Smooth muscle cell (in vitro differentiated cells): ENCODE measurements around the gene SLC26A11. TPM values are rescaled to one million over a fixed set of nuclear protein-coding genes. Genes with fewer than 3 reads are reported as not detected.

Experiments
- DNase-seq: peaks from one replicate; lab custom pipeline; 2025; ENCODE audit not compliant: unreplicated experiment; lab: John Stamatoyannopoulos, UW
- H2AFZ ChIP-seq: fragments of 200-600 bp; sonication (generic); 2 replicates; pipeline ENCODE4 v1.6.0; 2016; ENCODE audit warnings: antibody characterized with exemption, low read depth, mild to moderate bottlenecking
- H3F3A ChIP-seq: fragments of 200-600 bp; sonication (generic); 2 replicates; pipeline ENCODE4 v1.6.0; 2017; ENCODE audit warnings: antibody characterized with exemption, low read depth
- H3K27ac ChIP-seq: fragments of 200-600 bp; sonication (generic); 2 replicates; pipeline ENCODE4 v1.5.1; 2016; ENCODE audit warnings: low read depth, mild to moderate bottlenecking
- H3K27me3 ChIP-seq: fragments of 200-600 bp; sonication (generic); 2 replicates; pipeline ENCODE4 v1.6.1; 2016; ENCODE audit warnings: low read depth, mild to moderate bottlenecking
- H3K36me3 ChIP-seq: fragments of 200-600 bp; sonication (generic); 2 replicates; pipeline ENCODE4 v1.5.1; 2016; ENCODE audit warnings: low read depth
- H3K4me1 ChIP-seq: fragments of 200-600 bp; sonication (generic); 2 replicates; pipeline ENCODE4 v1.5.1; 2016; ENCODE audit warnings: low read depth
- H3K4me2 ChIP-seq: fragments of 200-600 bp; sonication (generic); 2 replicates; pipeline ENCODE4 v1.6.0; 2016; ENCODE audit warnings: mild to moderate bottlenecking
- H3K4me3 ChIP-seq: fragments of 200-600 bp; sonication (generic); 2 replicates; pipeline ENCODE4 v1.5.1; 2016; ENCODE audit warnings: mild to moderate bottlenecking
- H3K79me2 ChIP-seq: fragments of 200-600 bp; sonication (generic); 2 replicates; pipeline ENCODE4 v1.6.0; 2016; ENCODE audit warnings: low read depth, mild to moderate bottlenecking
- H3K9ac ChIP-seq: fragments of 200-600 bp; sonication (generic); 2 replicates; pipeline ENCODE4 v1.6.0; 2016; ENCODE audit warnings: low read depth
- H3K9me3 ChIP-seq: fragments of 200-600 bp; sonication (generic); replicated peaks from 2 replicates; pipeline ENCODE4 v1.5.1; 2016; ENCODE audit warnings: low read depth
- H4K20me1 ChIP-seq: fragments of 200-600 bp; sonication (generic); 2 replicates; pipeline ENCODE4 v1.6.0; 2016; ENCODE audit warnings: low read depth
- WGBS: methylation state at CpG from one replicate; pipeline ENCODE4 v1.1.7; 2016; ENCODE audit warnings: low lambda C conversion rate; 5-methylcytosine and 5-hydroxymethylcytosine counted together
- polyA plus RNA-seq: library from polyadenylated mRNA; unstranded; fragments of >200 nt; fragmentation: Nextera tagmentation; extraction: Ambion mirVana; gene quantifications from 2 replicates; pipeline ENCODE4 v1.2.1, GENCODE V29; 2016
- total RNA-seq: library from RNA; depleted of rRNA; stranded (reverse); fragments of >200 nt; gene quantifications from 2 replicates; pipeline ENCODE4 v1.2.3, GENCODE V29; 2014
- TF ChIP-seq, protein P1 (sequence below): fragments of 200-600 bp; sonication (generic); IDR thresholded peaks from 2 replicates; pipeline ENCODE4 v1.5.1; 2017; ENCODE audit warnings: borderline replicate concordance, mild to moderate bottlenecking, antibody characterized with exemption; ENCODE audit not compliant: insufficient read depth, poor library complexity, severe bottlenecking

The SLC26A11 gene
- total and polyA plus RNA-seq, 2 experiments from 2014 or later, result 8.2 to 12.2 TPM

DNA sequence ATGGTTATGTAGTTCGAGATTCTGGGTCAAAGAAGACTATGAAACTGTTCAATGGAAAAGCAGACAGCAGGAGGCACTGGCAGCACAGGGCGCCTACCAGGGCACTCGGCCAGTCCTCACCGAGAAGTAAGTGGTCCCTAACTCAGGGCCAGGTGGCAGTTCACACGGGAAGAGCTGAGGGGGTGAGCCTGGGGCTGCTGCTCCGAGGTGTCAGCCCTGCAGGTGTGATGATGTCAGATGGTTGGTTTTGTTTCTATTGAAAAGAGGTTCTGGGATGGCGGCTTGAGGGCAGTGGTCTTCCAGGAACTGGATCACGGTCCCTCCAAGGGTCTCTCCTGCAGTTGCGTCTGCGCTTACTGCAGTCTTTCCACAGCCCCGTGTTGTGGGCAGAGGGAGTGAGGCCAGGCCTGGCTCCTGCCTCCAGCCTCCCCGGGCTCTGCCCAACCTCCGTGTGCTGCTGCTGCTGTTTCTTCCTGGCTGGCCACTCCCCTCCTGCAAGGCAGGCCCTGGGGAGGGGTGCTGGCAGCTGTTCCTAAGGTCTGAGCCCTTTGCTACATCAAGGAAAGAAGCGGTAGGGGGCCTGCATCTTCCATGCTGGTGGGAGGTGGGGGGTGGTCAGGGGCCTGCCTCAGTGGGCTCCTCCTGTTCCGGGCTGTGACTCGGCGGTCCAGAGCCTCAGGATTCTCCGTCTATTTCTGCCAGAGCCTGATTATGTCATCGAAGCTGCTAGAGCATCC lies 63.1 kb downstream of the SLC26A11 start:
- no peak overlapping the region for H2AFZ ChIP-seq
- H3K9me3 ChIP-seq, result no peaks in the 10 kb centered on the region
- no peaks in the 10 kb centered on the region for H3K79me2 ChIP-seq
- TF ChIP-seq, protein P1, sequence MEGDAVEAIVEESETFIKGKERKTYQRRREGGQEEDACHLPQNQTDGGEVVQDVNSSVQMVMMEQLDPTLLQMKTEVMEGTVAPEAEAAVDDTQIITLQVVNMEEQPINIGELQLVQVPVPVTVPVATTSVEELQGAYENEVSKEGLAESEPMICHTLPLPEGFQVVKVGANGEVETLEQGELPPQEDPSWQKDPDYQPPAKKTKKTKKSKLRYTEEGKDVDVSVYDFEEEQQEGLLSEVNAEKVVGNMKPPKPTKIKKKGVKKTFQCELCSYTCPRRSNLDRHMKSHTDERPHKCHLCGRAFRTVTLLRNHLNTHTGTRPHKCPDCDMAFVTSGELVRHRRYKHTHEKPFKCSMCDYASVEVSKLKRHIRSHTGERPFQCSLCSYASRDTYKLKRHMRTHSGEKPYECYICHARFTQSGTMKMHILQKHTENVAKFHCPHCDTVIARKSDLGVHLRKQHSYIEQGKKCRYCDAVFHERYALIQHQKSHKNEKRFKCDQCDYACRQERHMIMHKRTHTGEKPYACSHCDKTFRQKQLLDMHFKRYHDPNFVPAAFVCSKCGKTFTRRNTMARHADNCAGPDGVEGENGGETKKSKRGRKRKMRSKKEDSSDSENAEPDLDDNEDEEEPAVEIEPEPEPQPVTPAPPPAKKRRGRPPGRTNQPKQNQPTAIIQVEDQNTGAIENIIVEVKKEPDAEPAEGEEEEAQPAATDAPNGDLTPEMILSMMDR, result no peak
- H3K27ac ChIP-seq, result no peak overlapping the region
- H3K4me2 ChIP-seq, result no peak overlapping the region
- no peaks in the 10 kb centered on the region for H3F3A ChIP-seq
- no peaks in the 10 kb centered on the region for H3K27me3 ChIP-seq
- no peak overlapping the region for H3K4me3 ChIP-seq
- no peak overlapping the region for H3K9ac ChIP-seq
- DNase-seq, result no peak
- H3K36me3 ChIP-seq, result no peaks in the 10 kb centered on the region
- WGBS, result 91% methylated on average over 19 of the region's 19 CpGs
- H3K4me1 ChIP-seq, result no peaks in the 10 kb centered on the region
- H4K20me1 ChIP-seq, result peaks cover 60% of the 10 kb centered on the region

DNA sequence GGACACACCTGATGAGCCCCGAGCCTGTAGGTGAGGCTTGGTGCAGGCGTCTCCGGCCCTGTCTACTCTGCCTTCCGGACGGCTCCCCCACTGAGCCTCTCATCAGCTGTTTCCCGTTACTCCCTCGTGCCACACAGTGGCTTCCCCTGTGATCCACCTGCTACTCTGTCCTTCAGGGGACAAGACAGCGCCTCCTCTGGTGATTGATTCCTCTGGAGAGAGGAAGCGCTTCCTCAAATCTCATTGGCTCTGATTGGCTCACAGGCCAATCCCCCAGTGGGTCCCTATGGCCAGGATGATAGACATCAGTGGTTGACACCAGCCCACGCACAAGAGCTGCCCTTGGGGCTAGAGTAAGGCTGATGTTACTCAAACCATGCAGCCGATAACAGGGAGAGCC lies 64.4 kb downstream of the SLC26A11 start:
- no peak for DNase-seq
- Histone ChIP-seq H3F3A (no peaks in the 10 kb centered on the region), H3K27ac (no peak overlapping the region), H3K36me3 (no peaks in the 10 kb centered on the region), H4K20me1 (peaks cover 47% of the 10 kb centered on the region), H3K4me1 (no peaks in the 10 kb centered on the region), H2AFZ (no peak overlapping the region), H3K9ac (no peak overlapping the region), H3K27me3 (no peaks in the 10 kb centered on the region), H3K4me3 (no peak overlapping the region), H3K4me2 (no peak overlapping the region), H3K79me2 (no peaks in the 10 kb centered on the region), H3K9me3 (no peaks in the 10 kb centered on the region)
- TF ChIP-seq, protein P1, result no peak
- WGBS, result 93% methylated on average over 11 of the region's 11 CpGs

DNA sequence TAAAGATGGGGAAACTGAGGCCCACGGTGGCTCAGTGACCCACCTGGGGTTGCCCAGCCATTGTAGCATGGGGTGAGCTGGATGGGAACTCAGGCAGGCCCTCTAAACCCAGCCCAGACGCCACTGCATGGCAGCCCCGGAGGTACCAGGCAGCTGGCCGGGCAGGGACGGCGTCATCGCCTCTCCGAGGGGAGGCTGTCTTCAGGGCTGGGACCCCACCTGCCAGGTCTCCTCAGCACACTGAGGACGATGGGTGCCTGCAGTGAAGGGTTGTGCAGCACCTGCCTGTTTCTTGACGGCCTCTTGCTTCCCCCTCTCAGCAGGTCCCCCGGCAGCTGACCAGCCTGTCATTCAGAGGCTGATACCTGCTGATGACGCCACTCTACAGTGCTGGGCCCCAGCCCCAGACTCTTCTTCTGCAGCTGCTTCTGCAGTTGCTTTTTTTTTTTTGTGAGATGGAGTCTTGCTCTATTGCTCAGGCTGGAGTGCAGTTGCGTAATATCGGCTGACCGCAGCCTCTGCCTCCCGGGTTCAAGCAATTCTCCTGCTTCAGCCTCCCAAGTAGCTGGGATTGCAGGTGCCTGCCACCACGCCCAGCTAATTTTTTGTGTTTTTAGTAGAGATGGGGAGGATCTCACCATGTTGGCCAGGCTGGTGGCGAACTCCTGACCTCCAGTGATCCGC lies 65.2 kb downstream of the SLC26A11 start:
- H3K36me3 ChIP-seq, result no peaks in the 10 kb centered on the region
- H3K4me1 ChIP-seq, result no peaks in the 10 kb centered on the region
- TF ChIP-seq, protein P1, result no peak
- no peak for DNase-seq
- no peaks in the 10 kb centered on the region for H3K9me3 ChIP-seq
- H2AFZ ChIP-seq, result no peak overlapping the region
- H4K20me1 ChIP-seq, result peaks cover 39% of the 10 kb centered on the region
- H3K4me2 ChIP-seq, result no peak overlapping the region
- H3F3A ChIP-seq, result no peaks in the 10 kb centered on the region
- H3K4me3 ChIP-seq, result no peak overlapping the region
- no peak overlapping the region for H3K27ac ChIP-seq
- no peaks in the 10 kb centered on the region for H3K27me3 ChIP-seq
- H3K9ac ChIP-seq, result no peak overlapping the region
- no peaks in the 10 kb centered on the region for H3K79me2 ChIP-seq
- 98% methylated on average over 19 of the region's 19 CpGs for WGBS

DNA sequence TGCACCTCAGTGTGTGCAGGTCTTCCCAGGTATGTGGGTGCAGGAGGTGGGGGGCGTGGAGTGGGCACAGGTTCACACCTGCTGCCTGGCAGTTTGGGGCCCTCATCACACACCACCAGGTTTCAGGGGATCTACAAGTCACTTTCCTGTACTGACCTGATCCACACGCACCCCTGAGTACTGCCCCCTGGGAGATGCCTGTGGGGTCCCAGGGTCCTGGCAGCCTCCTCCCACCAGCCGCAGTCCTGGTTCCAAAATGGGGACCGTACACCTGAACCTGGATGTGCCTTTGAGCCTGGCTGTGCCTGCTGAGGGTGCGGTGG lies 66.4 kb downstream of the SLC26A11 start:
- Histone ChIP-seq H3K27ac (no peak overlapping the region), H3K79me2 (no peaks in the 10 kb centered on the region), H2AFZ (no peak overlapping the region), H3K4me2 (no peak overlapping the region), H3K27me3 (no peaks in the 10 kb centered on the region), H3K9ac (no peak overlapping the region), H3K36me3 (peaks cover 3% of the 10 kb centered on the region), H3K9me3 (no peaks in the 10 kb centered on the region), H3K4me3 (no peak overlapping the region), H3K4me1 (no peaks in the 10 kb centered on the region), H3F3A (no peaks in the 10 kb centered on the region), H4K20me1 (peaks cover 35% of the 10 kb centered on the region)
- TF ChIP-seq, protein P1, result no peak
- no peak for DNase-seq
- WGBS, result 95% methylated on average over 5 of the region's 5 CpGs
